Hematopoietic multipotent progenitor cell treated with erythropoietin and hydrocortisone succinate and interleukin-3 and kit ligand, for 4 days (in vitro differentiated cells): Measurements from ENCODE around the gene CRYGB.

Experiments used
- DNase-seq: peaks from one replicate; pipeline ENCODE4 v3.0.0-alpha.2; 2015

CRYGB gene, protein sequence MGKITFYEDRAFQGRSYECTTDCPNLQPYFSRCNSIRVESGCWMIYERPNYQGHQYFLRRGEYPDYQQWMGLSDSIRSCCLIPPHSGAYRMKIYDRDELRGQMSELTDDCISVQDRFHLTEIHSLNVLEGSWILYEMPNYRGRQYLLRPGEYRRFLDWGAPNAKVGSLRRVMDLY

DNA sequence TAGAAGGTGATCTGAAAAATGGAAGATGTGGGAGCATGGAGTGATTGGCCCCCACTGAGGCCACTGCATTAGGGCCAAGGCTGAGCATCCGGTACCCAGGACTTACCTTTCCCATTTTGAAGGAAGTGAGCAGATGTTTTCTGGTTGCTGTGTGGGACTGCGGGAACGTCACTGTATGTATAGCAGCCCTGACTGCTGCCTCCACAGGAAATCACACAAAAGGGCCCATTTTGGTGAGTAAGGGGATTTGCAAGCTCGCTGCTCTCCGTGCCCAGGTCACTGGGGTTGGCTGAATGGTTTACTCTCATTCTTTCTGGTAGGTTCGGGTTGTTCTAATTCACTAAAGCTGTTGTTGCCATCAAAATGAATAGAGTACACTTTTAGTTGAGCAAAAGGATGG is at the start of gene CRYGB:
Gene CRYGB (minus strand): TSS at position 153 of the 400 bp plus-strand sequence. CDS start 38 bp downstream, at position 115.
- no peak for DNase-seq

DNA sequence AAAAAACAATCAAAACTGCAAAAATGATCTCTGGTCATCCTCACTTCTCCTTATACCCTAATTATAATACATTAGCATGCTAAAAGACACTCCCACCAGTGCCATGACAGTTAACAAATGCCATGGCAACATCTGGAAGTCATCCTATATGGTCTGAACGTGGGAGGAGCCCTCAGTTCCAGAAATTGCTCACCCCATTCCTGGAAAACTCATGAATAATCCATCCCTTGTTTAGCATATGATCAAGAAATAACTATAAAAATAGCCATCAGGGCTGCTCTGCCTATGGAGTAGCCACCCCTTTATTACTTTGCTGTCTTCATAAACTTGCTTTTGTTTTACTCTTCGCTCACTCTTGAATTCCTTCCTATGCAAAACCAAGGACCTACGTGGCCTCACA is 49.6 kb upstream of the CRYGB start:
- DNase-seq = no peak

DNA sequence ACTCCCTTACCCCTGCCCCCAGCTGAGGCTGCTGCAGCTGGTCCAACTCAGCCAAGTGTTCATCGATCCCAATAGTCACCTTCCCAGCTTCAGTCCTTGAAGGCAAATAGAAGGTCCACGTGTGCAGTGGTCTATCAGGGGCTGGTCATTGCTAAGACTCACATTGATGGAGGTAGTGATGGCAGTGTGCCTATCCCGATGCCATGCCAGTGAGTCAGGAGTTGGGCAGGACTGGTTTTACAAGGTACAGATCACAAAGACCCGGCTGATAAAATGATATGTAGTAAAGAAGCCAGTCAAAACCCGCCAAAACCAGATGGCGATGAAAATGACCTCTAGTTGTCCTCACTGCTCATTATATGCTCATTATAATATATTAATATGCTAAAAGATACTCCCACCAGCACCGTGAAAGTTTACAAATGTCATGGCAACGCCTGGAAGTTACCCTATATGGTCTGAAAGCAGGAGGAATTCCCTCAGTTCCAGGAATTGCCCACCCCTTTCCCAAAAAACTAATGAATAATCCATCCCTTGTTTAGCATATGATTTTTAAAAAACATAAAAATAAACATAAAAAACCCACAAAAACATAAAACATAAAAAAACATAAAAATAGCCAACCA is 46.8 kb upstream of the CRYGB start:
- DNase-seq = no peak

DNA sequence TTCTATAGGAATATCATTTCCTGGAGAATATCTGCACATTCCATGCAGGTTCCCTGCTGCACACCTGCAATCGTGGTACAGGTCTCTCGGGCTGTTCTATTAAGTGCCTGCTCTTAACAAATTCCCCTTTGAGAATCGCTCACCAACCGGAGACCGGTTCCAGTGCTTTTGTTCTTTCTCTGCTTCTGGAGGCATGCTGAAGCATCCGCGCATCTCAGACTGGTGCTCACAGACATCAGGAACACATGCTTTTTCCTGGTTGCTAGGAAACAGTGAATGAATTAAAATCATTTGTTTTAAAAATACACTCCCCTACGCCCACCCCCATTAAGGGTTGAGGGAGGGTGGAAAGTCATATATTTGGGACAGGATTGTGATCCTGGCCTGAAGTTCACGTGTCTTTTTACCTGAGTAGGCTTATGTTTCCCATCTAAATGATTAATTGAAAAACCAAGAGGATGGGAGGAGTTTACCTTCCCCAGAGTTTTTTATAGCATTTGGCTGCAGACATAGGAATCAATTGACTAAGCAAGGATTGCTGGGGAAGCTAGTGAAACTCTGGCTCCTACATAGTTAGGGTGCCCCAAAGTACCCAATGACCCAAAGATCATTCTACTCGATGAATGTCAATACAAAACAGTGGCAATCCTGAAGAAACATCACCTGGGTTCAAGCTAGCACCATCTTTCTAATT is 44.0 kb upstream of the CRYGB start, which contains the start of gene C2orf80:
Gene C2orf80 (minus strand): TSS at position 221 of the 694 bp plus-strand sequence. CDS start 3,044 bp downstream, outside the sequence.
- no peak for DNase-seq

DNA sequence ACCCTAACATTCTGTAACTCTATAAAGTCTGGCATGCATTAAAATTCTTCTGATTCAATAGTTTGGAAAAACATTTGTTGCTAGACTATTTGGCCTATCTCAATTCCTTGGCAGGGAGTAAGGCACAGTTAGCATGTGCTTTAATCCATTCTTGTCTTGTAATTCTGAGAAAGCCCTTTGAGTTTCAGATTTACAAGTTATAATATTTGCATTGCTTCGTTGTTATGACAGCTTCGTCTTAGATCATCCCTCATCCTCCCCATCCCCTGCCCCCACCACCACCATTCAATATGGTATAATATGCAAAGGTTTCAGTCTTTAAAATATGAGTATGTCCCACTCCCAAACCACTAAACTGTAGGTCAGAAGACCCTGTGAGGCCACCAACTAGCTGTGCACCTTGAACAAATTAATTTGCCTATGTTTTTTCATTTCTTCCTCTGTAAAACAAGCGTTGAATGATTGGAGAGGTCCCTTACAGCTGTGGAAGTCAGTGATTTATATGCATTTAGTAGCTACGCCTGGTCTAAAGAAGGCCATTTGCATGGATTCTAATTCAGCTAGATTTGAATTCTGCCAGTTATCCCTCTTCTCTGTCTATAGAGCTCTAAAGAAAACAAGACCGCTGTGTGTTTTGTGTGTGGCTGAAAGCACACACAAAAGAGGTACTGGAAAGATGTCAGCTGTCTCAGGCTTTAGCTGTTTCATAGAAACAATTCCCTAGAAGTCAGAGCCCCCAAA is 43.3 kb upstream of the CRYGB start:
- no peak for DNase-seq

DNA sequence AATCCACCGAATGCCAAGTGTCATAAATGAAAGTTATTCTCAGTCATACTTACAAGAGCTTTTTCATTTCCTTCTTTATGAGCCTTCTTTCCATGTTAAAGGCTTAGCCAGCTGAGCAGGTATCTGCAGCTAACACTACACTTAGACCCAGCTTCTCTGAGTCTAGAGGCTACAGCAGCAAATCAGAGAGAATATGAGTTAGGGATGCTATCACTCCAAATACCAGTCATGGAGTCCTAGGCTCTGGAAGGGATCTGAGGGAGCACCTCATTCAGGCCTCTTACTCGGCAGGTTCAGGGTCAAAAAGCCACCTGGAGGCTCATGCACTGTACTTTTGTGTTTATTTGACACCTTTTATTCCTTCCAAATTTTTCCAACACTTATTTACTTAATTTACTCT is 40.9 kb upstream of the CRYGB start:
- no peak for DNase-seq

DNA sequence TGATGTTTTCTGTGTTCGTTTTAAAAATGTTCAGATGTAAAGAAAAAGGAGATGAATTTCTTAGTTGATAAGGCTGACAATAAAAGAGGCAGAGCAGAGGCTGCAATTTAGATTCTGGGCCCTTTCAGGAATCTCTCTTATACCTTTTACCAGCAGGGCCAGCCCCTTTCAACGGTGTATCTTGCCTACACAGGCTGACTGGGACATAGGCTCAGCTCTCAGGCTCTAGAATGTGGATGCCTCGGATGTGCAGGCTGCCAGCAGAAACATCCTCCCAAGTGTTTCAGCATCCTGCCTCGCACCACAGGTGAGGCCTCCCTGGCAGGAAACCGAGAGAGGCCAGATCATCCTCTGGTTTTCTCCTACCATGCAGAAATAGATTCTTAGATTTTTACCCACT is 40.5 kb upstream of the CRYGB start:
- no peak for DNase-seq

DNA sequence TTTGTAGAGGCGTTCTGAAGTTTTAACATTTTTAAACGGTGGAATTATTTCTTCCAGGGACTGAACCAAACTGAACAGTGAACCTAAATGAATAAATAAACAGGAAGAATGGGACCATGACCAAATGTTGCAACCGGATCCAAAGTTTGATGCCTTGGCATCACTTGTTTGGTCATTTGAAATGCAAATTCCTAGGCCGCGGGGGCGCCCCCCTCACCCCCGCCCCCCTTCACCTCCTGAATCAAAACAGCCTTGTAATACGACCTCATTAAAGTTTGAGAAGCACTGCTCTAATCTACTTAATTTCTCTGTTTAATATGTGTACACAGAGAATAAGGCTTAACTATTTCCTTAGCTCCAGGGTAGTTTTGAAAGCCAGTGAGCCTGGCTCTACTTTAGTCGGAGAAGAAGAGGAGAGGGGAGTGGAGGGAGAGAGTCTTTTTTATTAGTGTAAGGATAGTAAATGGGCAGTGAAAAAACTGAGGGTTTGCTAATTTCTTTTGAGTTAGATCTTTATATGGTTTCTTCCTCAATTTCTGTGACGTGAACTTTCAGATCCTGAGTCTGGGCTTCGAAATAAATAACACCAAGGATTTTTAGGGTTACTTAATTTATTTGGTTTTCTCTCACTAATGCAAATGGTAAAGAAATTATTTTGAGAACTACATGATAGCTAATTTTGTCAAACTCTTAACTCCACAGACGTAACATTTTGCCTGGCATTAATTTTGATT is 38.2 kb upstream of the CRYGB start:
- no peak for DNase-seq

DNA sequence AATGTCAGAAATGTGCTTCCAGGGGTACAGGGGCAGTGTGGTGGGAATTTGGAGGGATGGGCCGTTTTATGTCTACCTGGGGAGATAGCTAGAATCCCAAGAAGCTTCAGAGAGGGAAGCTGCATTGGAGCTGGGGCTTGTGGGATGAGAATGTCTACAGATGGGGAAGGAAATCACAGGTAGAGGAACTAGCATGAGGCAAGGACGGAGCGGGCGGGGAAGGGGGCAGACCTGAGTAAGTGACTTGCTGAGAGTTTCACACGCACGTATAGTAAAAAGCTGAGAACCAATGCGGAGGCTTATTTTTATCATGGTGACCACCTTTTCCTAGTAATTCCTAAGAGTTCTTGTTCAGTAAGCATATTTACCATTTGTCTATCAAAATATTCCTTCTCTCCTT is 37.6 kb upstream of the CRYGB start:
- no peak for DNase-seq

DNA sequence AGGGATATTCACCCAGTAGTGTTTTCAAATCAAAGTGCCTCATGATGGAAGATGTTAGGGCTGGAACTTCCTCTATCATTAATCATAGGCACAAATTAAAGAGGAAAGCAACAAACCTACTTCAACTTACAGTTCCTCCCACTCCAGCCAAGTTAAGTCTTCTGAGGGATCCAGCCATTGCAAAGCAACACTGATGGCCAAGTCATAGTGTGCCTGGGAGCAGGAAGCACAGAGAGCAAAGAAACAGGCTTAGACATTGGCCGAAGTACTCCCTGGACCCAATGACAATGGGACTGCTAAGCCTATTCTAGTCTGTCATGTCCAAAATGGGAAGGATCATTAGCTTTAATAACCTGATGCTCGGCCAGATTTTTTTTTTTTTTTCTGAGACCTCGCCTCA is 36.9 kb upstream of the CRYGB start:
- DNase-seq = no peak

DNA sequence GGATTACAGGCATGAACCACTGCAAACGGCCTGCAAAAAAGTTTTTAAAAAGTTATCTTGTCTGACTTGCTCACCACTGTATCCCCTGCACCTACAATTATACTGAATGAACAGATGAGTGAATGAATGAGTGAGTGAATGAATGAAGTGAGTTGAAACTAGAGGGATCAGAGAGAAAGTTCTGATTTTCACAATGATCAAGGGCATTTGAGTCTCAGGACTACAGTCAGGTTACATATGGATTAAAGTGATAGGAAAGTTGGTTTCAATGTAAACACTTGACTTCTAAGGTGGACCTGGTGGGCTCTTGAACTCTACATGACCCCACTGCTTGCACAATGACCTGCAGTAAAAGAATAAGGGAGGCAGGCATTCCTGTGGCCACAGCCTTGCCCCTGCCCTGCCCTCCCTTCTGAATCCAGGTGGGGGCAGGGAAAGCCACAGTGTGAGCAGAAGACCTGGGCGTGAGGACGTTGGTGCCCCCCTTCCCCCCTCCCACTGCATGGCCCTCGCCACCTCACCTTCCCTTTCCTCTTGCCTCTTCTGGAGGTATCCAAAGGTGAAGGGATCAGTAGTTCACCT is 33.2 kb upstream of the CRYGB start:
- DNase-seq = no peak

DNA sequence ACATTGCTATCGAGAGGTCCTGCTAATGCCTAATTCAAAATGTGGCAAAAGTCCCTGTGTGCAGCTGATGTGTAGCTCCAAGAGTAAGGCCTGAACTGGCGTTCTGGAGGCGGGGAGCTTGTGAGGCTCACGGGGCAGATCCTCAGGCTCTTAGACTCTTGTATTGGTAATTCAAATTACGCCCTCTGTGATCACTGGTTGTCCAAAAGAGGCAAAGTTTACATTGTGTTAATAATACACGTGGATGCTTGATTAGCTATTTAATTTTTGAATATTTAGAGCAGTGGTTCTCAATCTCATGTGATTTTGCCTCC is 29.8 kb upstream of the CRYGB start:
- DNase-seq = peak; percentile 18

DNA sequence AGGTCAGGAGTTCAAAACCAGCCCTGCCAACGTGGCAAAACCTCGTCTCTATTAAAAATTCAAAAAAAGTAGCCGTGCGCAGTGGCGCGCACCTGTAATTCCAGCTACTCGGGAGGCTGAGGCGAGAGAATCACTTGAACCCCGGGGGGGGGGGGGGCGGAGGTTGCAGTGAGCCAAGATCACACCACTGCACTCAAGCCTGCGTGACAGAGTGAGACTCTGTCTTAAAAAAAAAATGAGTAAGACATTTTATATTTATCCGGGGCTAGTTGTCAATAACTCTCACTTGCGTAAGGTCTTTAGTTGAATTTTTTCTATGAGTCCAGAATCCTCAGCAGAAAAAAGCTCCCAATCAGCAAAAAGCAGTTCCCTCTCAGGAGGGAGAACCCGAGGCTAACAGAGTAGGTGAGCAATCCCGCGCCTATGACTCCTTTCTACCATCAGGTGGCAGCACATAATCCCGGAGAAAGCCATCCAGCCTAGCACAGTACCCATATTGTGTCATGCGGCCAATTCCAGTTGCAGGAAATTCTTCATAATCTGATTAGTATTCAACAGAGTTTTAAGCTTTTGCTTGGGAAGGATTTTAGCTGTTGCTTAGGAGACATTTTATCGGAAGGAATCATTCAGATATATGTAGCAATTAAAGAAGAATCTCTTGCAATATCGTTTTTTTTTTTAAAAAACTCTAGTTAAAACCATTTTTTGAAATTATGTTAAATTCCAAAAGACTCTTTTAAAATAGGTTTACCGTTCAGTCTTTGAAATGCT is 29.3 kb upstream of the CRYGB start:
- peak; percentile 92 for DNase-seq

DNA sequence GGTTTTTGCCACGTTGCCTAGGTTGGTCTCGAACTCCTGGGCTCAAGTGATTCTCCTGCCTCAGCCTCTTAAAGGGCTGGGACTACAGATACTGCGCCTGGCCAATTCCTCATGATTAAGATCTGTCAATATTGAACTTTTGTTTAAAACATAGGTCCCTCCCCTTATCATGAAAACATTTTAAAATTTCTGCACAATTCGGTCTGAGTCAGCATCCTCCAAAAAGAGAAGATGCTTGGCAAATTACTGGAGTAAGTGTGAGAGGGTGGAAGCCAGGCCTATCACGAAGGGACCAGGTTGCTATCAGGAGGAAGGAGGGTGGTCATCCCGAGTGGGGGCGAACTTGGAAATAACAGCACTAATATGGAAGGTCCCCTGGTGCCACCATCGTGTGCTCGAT is 28.2 kb upstream of the CRYGB start:
- no peak for DNase-seq

DNA sequence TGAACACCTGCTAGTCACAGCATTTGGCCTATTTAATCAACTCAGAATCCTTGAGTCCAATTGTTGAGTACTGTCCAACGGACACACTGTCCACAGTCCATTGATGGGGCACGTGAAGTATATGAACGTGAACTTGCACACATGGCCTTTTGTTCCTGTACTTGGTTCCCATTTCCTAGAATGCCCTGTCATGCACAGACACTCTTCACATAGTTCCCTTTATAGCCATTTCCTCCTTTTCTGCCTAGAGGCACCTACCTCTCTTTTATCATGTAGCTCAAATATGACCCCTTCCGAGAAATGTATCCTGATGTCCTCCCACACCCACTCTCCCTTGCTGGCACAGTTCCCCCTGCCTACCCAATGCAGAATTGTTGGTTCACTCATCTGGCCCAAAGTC is 26.2 kb upstream of the CRYGB start:
- peak; percentile 79 for DNase-seq

DNA sequence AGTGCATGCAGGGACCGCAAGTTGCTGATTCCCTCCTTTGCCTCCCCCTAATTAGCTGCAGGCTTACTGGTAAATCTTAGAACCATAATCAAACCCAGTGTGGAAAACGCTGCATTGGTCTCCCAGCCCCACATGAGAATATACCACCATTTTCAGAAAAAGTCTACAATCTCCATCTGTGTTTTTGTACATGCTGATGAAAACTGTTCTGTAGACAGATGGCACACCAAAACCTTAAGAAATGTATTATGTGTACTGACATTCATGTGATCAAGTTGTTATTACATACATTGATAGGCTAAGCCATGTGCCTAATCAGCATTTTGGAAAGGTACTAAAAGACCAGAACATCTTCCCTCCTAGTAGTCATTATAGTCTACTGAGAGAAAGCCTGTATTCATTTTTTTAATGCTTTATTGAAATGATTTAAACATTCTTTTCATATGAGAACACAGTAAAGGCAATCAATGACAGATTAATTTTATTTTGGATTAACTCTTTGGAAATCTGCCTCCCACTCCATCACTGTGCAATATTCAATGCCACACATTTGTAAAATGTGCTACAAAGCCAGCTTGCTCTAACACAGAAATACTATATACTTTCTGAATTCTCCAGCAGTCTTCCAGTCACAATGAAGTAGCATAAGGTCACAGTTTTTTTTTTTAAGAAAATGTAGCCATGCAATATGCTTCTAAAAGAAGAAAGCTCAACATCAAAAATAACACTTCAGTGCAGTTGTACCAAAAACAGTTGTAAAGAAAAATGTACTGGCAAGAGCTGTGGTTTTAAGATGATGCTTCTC is 19.2 kb upstream of the CRYGB start:
- no peak for DNase-seq

DNA sequence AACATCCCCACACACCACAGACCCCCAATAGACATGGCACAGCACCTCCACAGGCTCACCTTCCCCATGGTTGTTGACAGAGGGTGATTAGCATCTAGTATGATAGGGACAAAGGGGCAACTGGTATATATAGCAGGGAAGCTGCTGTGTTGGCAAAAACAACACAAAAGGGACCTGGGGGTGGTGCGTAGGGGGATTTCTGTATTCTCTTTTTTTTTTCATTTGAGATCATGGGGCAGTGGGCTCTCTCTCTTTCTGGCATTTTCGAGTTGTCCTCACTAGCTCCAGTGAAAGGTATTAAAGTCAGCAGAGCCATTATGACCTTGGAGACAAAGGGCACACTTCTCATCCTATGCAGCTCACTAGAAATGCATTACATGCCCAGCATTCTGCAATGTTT is 17.5 kb upstream of the CRYGB start, which contains the start of gene CRYGA:
Gene CRYGA (minus strand): TSS at position 101 of the 400 bp plus-strand sequence. CDS start 33 bp downstream, at position 68.
- DNase-seq = no peak

DNA sequence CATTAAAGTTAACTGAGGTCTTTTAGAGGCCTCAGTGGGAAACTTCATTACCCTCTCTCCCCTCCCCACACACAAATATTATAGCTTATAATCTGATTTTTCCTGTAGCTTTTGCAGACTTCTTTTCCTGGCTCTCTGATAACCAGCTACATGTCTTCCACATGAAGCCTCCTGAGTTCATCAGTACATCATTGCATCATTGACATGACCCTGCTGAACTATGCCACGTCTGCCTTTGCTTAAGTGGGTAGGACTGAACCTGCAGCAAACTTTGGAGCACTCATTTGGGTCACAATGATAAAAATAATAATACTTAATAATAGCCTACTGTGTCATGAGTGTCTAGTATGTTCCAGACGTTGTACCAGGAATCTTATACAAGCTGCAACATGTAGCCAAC is 10.5 kb upstream of the CRYGB start:
- no peak for DNase-seq

DNA sequence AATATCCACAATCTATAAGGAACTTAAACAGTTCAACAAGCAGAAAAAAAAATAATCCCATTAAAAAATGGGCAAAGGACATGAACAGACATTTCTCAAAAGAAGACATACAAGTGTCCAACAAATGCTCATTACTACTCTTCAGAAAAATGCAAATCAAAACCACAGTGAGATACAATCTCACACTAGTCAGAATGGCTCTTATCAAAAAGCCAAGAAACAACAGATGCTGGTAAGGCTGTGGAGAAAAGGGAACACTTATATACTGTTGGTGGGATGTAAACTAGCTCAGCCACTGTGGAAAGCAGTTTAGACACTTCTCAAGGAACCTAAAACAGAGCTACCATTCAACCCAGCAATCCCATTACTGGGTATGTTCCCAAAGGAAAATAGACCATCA is 7.2 kb upstream of the CRYGB start:
- peak; percentile 69 for DNase-seq

DNA sequence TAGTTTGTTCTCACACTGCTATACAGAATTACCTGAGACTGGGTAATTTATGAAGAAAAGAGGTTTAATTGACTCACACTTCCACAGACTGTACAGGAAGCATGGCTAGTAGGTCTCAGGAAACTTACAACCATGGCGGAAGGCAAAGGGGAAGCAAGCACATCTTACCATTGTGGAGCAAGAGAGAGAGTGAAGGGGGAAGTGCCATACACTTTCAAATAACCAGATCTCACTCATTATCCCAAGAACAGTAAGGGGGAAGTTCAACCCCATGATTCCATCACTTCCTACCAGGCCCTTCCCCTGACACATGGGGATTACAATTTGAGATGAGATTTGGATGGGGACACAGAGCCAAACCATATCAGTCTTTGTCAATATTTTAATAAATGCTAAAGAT is 5.0 kb upstream of the CRYGB start:
- peak; percentile 28 for DNase-seq

DNA sequence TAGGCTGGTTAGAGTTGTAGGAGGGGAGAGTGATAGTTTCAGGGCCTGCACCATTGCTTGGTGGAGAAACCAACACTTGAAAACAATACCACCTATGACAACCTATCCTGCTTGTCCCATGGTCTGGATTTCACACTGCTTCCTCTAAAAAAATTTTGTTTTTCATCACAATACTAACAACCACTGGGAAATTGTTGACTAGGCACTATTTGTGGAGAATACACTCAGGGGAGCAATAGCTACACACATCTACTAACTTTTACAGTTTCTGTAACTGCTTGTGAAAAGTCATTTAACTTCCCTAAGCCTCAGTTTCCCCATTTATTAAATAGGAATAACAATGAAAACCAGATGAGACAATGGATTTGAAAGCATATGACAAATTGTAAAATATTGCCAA is 4.1 kb upstream of the CRYGB start:
- no peak for DNase-seq
